NCI-H524 (cell line): Measurements from ENCODE around the gene PDE4D.
"Not testable (repeated sequence)": the region's sequence is repeated elsewhere in the genome, so short reads cannot be mapped to it uniquely, and the experiment has no call there.

Experiments used
- DNase-seq, 2 experiments: peaks; one replicate each; lab custom pipeline; 2025; lab: John Stamatoyannopoulos, UW

The PDE4D gene

GRCh38 chr5:59607138-59607765, 286.3 kb downstream of the PDE4D start:
- no peak for DNase-seq

GRCh38 chr5:59605915-59606314, 287.6 kb downstream of the PDE4D start:
- no peak for DNase-seq

GRCh38 chr5:59604111-59604510, 289.4 kb downstream of the PDE4D start:
- no peak for DNase-seq

GRCh38 chr5:59600998-59601397, 292.5 kb downstream of the PDE4D start:
- no peak for DNase-seq

GRCh38 chr5:59600153-59600552, 293.4 kb downstream of the PDE4D start:
- DNase-seq: no peak

- no peak for DNase-seq
Observed at GRCh38 chr5:59599729-59600128, 293.8 kb downstream of the PDE4D start.

- DNase-seq: no peak
Observed at GRCh38 chr5:59598547-59598874, 295.0 kb downstream of the PDE4D start.

- DNase-seq: no peak
Observed at GRCh38 chr5:59597690-59598546, 295.6 kb downstream of the PDE4D start.

- DNase-seq: no peak
Observed at GRCh38 chr5:59596586-59597350, 296.8 kb downstream of the PDE4D start.

- DNase-seq: not testable (repeated sequence)
Observed at GRCh38 chr5:59594118-59594517, 299.4 kb downstream of the PDE4D start.

- no peak for DNase-seq
Observed at GRCh38 chr5:59593439-59594007, 300.0 kb downstream of the PDE4D start.

GRCh38 chr5:59592101-59592500, 301.4 kb downstream of the PDE4D start:
- DNase-seq: no peak

GRCh38 chr5:59591162-59591561, 302.4 kb downstream of the PDE4D start:
- no peak for DNase-seq

GRCh38 chr5:59588922-59589321, 304.6 kb downstream of the PDE4D start:
- DNase-seq: no peak

- peak; percentile 58 to 83 for DNase-seq
Observed at GRCh38 chr5:59587489-59588337, 305.8 kb downstream of the PDE4D start.

- no peak for DNase-seq
Observed at GRCh38 chr5:59586841-59587240, 306.7 kb downstream of the PDE4D start.

GRCh38 chr5:59584858-59585846, 308.4 kb downstream of the PDE4D start:
- no peak for DNase-seq

- no peak for DNase-seq
Observed at GRCh38 chr5:59583810-59584562, 309.5 kb downstream of the PDE4D start.

GRCh38 chr5:59583151-59583809, 310.2 kb downstream of the PDE4D start:
- DNase-seq: no peak
